Astrocyte (in vitro differentiated cells and primary cell): Measurements from ENCODE around the gene ATG7.

Experiments
- EZH2 ChIP-seq: IDR thresholded peaks from 2 replicates; pipeline ENCODE4 v1.6.1; 2012; ENCODE audit warnings: mild to moderate bottlenecking, low read length, inconsistent platforms; ENCODE audit not compliant: insufficient read depth
- TF ChIP-seq, protein P1 (sequence below): IDR thresholded peaks from 2 replicates; pipeline ENCODE4 v1.5.1; 2011; ENCODE audit warnings: low read depth, mild to moderate bottlenecking, inconsistent platforms, low read length, moderate library complexity; ENCODE audit not compliant: insufficient read depth

- TF ChIP-seq, protein P1, sequence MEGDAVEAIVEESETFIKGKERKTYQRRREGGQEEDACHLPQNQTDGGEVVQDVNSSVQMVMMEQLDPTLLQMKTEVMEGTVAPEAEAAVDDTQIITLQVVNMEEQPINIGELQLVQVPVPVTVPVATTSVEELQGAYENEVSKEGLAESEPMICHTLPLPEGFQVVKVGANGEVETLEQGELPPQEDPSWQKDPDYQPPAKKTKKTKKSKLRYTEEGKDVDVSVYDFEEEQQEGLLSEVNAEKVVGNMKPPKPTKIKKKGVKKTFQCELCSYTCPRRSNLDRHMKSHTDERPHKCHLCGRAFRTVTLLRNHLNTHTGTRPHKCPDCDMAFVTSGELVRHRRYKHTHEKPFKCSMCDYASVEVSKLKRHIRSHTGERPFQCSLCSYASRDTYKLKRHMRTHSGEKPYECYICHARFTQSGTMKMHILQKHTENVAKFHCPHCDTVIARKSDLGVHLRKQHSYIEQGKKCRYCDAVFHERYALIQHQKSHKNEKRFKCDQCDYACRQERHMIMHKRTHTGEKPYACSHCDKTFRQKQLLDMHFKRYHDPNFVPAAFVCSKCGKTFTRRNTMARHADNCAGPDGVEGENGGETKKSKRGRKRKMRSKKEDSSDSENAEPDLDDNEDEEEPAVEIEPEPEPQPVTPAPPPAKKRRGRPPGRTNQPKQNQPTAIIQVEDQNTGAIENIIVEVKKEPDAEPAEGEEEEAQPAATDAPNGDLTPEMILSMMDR = no peak
- no peak for TF ChIP-seq EZH2
Measured at GRCh38 chr3:11245276-11245675, 26.9 kb upstream of the ATG7 start.
